GM21786 (cell line): ENCODE data around the gene IKZF3.
"Not testable (repeated sequence)": the region's sequence is repeated elsewhere in the genome, so short reads cannot be mapped to it uniquely, and the experiment has no call there.

Experiments
- ATAC-seq: cut with Tn5 transposase; IDR thresholded peaks from one replicate; pipeline ENCODE4 v1.9.1; 2021; ENCODE audit not compliant: unreplicated experiment

IKZF3 gene

GRCh38 chr17:39757176-39757662 is 106.9 kb downstream of the IKZF3 start:
- ATAC-seq = no peak

DNA sequence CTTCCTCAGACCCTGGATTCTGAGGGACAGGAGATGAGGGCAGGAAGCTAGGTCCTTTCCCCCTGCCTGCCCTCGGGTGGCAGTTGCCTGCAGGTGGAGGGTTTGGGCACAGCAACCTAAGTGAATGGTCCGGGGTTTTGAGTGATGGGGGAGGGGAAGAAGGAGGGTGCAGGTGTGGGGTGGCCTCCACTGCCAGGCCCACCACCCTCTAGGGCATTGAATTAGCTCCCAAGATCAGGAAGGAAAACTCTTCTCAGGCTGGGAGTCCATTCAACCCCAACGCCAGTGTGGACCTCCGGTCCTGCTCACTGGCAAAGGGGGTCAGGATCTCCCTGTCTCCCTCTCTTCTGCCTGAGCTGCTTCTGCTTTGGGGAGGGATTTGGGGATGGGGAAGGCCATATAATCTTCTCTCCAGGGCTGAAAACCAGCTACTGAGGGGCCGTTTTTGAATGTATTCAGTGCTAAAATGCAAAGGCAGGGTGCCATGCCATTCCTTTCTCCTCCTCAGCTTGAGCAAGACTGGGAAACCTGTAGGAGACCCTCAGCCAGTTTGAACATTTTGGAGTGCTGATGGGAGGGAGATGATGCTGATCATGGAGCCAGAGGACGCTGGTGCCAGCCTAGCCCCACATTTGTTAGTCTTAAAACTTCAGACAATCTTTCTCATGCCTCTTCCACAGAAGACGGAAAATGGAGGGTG is 107.6 kb downstream of the IKZF3 start:
- ATAC-seq = no peak

- no peak for ATAC-seq
Observed at GRCh38 chr17:39755554-39756379, 108.3 kb downstream of the IKZF3 start.

DNA sequence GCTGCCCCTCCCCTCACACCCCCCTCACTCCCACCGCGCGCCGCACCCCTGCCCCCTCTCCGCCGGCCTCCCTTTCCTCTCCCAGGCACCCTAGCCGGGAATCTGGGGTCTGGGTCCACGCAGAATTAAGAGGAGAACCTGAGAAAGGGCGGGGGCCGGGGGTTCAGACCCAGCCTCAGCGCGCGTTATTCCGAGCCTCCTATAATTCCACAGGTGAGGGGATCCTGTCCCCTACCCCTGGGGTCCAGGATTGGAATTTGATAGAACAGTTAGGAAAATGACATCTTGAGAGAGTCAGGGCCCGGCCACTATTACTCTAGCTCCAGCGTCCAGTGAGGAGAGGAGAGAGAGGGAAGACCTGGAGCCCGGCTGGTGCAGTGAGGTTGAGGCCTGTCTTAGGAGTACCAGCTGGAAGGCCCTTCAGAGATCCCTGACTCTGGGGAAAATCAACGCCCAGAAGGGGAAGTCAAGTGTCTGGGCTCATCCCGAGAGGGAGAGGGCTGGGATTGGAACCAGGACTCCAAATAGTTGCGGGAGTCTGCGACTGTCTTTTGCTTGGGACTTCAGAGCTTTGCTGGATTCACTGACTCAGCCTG is 109.1 kb downstream of the IKZF3 start:
- no peak for ATAC-seq

DNA sequence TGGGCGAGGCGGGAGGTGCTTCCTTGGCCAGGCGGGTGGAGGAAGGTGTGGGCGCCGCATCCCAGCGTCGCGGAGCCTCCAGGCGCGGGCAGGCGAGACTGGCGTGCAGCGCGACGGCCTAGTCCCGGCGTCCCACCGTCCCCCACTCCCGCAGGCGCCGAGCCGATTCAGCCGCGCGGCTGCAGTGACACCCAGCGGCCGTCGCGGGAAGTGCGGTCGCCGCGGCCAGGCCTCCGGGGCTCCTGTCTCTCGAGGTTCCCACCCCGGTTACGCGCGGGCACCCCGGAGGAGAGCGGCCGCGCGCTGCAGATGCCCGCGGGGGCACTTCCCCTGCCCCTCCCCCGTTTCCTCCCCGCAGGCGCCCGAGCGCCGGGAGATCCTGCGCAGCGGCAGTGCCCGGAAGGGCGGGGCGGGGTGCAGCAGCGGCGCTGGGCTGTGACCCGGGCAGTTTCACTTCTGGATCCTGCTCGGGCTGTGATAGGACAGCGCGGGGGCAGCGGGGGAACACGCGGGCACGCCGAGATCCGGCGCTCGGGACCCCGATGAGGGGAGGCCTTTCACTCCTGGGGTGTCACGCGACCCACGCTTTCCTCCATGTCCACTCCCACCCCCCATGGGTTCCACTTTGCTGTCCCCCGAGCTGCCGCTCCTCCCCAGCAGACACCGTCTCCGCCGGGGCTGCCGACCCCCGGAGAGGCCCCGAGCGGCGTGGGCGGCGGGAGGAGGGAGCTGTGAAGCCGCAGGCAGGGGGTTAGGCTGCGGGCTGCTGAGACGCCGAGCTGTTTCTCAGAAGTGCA is 109.8 kb downstream of the IKZF3 start:
- peak; percentile 60 for ATAC-seq

GRCh38 chr17:39753514-39754160 is 110.5 kb downstream of the IKZF3 start:
- ATAC-seq = peak; percentile 3

DNA sequence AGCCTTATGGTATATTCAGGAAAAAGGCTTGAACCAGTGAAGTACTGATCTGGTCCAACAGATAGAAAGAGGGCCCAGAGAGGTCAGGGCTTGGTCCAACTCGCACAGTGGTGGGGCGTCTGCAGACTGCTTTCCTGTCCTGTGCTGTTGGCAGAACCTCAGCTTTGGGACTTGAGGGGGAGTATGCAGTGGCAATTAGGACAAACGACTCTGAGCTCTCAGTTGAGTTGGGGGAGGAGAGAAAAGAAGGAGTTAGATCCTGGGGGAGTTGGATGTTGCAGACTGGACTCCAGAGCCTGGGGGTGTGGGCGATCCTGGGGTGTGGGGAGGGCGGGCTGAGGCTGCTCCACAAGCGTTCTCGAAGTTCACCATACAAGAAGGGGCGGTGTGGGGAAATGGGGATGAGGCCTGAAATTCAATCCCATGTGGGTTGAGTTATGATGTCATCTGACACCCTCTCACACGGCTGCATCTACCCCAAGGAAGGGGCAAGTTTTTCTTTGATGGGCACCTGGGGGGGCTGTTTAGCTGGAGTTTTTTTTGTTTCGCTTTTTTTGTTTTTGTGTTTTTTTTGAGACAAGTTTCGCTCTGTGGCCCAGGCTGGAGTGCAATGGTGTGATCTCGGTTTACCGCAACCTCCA is 111.8 kb downstream of the IKZF3 start:
- ATAC-seq = no peak

- no peak for ATAC-seq
Observed at GRCh38 chr17:39751637-39752036, 112.5 kb downstream of the IKZF3 start.

- ATAC-seq = no peak
Observed at GRCh38 chr17:39751016-39751543, 113.0 kb downstream of the IKZF3 start.

- ATAC-seq = no peak
Observed at GRCh38 chr17:39750131-39751015, 113.7 kb downstream of the IKZF3 start.

DNA sequence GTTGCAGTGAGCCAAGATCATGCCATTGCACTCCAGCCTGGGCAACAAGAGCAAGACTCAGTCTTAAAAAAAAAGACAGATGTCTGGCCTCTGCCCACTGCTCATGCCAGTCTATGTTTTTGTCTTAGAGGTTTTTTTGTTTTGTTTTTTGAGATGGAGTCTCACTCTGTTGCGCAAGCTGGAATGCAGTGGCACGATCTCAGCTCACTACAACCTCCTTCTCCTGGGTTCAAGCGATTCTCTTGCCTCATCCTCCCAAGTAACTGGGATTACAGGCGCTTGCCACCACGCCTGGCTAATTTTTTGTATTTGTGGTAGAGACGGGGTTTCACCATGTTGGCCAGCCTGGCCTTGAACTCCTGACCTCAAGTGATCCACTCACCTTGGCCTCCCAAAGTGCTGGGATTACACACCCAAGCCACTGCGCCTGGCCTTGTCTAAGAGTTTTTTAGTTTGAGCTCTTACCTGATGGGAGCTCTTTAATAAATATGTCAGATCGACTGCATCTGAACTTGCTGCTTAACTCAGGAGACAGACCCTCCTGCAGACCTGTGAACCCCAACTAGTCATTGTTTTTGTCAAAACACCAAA is 115.6 kb downstream of the IKZF3 start:
- not testable (repeated sequence) for ATAC-seq

GRCh38 chr17:39747745-39748144 is 116.4 kb downstream of the IKZF3 start:
- ATAC-seq = no peak

GRCh38 chr17:39746145-39746461 is 118.0 kb downstream of the IKZF3 start:
- no peak for ATAC-seq

GRCh38 chr17:39745335-39746144 is 118.6 kb downstream of the IKZF3 start:
- ATAC-seq = no peak

- no peak for ATAC-seq
Observed at GRCh38 chr17:39744836-39745215, 119.3 kb downstream of the IKZF3 start.

DNA sequence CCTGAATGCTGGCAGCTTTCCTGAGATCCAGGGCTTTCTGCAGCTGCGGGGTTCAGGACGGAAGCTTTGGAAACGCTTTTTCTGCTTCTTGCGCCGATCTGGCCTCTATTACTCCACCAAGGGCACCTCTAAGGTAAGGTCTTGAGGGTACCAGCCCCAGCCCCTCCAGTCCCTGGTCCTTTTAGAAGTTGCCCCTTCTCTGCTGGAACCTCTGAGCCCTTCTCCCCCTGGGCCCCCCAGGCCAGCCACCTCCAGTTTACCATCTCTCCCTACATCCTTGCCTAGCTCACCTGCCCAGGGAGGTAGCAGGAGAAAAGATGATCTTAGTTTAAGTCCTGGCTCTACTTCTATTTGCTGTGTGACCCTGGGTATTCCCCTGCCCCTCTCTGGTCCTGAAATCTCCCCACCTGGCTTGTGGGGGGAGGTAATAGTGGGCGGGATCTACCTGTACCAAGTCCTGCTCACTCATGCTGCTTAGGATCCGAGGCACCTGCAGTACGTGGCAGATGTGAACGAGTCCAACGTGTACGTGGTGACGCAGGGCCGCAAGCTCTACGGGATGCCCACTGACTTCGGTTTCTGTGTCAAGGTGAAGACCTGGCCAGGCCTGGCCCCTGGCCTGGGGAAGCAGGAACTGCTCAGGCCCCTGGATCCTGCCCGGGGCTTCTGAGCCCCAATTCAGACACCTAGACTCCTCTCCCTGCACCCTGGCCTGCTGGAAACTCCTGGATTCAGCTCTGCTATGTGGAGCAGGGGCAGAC is 119.9 kb downstream of the IKZF3 start:
- no peak for ATAC-seq

- no peak for ATAC-seq
Observed at GRCh38 chr17:39742856-39743436, 121.2 kb downstream of the IKZF3 start.
